HG03139 (cell line): ENCODE data around the gene ROCK2.

Experiments
- ATAC-seq: cut with Tn5 transposase; IDR thresholded peaks from one replicate; pipeline ENCODE4 v1.9.1; 2021; ENCODE audit not compliant: unreplicated experiment

Gene ROCK2

GRCh38 chr2:11132036-11132671, 212.3 kb downstream of the ROCK2 start:
- no peak for ATAC-seq

GRCh38 chr2:11131166-11131920, 213.1 kb downstream of the ROCK2 start:
- no peak for ATAC-seq
